Choroid plexus epithelial cell (primary cell): ENCODE results near the gene GPSM1.
A peak's percentile ranks its signal among the peaks of the same experiment; 100 is the strongest.

ENCODE experiments used
- DNase-seq: peaks from one replicate; pipeline ENCODE4 v3.0.0-alpha.2; 2010; ENCODE audit warnings: low read depth
- H3K4me3 ChIP-seq: 2 replicates; pipeline ENCODE4 v1.5.1; 2011; ENCODE audit warnings: low read depth, mild to moderate bottlenecking, control low read depth, low read length, moderate library complexity
- CTCF ChIP-seq: conservative IDR thresholded peaks from 2 replicates; pipeline ENCODE4 v1.5.1; 2011; ENCODE audit warnings: low read depth, mild to moderate bottlenecking, control low read depth, inconsistent platforms, low read length, moderate library complexity

Gene GPSM1

DNA sequence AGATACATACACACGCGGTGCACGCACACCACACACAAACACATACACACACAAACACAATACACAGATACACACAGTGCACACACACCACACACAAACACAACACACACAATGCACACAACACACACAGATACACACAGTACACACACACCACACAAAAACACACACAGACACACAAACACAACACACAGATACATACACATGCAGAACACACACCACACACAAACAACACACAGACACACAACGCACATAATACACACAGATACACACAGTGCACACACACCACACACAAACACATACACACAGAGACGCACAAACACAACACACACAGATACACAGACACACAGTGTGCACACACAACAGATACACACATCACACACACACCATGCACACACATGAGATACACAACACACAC lies 17.5 kb upstream of the GPSM1 start:
- H3K4me3 ChIP-seq: no peak overlapping the region
- no peak for DNase-seq
- no peak for TF ChIP-seq CTCF

- DNase-seq: no peak
- H3K4me3 ChIP-seq: no peak overlapping the region
- no peak for TF ChIP-seq CTCF
Observed at GRCh38 chr9:136310273-136311030, 16.9 kb upstream of the GPSM1 start.

GRCh38 chr9:136311051-136312008 lies 16.0 kb upstream of the GPSM1 start:
- DNase-seq: no peak
- no peak overlapping the region for H3K4me3 ChIP-seq
- TF ChIP-seq CTCF: no peak

GRCh38 chr9:136312009-136312375 lies 15.3 kb upstream of the GPSM1 start:
- H3K4me3 ChIP-seq: no peak overlapping the region
- no peak for TF ChIP-seq CTCF
- DNase-seq: no peak

DNA sequence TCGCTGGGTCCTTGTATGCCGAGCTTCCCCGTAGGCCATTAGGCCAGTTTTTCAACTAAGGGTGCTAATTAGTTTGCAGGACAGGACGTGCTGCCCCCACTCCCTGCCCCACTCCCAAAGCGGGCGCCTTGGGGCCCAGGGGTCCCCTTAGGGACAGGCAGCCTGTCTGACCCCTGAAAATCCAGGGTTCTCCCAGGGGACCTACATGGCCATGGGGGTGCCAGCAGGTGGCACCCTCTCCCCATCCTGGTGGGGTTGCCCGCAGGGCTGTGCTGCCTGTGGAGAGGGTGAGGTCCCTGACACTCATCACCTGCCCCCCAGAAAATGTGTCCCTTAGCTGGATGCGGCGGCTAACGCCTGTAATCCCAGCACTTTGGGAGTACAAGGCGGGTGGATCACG lies 14.9 kb upstream of the GPSM1 start:
- TF ChIP-seq CTCF: peak; percentile 78

DNA sequence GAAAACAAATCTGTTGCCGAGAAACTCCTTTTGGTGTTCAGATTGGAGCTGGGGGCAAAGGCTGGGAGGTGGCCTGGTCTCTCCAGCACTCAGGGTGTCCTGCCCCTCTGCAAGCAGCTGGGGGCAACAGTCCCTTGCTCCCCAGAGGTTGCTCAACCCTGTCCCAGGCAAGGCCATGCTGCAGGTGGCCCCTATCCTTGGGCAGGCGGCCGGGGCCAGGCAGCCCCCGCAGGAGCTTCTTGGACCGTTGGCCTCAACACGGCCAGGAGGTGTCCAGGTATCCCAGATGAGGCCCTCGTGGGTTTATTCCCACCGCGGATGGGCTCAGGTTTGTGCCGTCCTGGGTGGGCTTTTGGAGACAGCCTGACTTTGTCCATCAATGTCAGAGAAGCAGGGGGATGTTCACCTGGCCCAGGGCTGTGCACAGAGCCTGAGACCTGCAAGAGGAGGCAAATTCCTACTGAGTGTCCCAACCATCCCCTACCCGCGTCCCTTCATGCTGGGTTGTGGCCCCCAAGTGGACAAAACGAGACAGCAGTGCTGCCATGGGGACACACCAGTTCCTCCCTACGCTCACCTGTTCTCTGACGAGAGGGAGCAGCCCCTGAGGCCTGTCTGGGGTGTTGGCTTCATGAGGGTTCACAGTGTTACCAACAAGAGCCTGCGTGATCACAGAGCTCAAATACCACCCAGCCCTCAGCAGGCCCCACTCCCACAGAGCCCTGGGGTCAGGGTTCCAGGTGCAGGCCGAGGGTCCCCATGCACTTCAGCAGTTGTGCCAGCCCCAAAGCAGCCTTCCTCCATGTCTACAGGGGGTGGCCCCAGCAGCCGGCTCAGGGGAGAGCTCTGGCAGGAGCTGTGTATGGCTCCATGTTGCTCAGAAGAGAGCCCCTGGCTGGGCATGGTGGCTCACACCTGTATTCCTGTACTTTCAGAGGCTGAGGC lies 14.0 kb upstream of the GPSM1 start:
- no peak overlapping the region for H3K4me3 ChIP-seq
- no peak for TF ChIP-seq CTCF
- DNase-seq: no peak

More for the DNA sequence above, 14.9 kb upstream of the GPSM1 start:
- H3K4me3 ChIP-seq: no peak overlapping the region
- DNase-seq: peak; percentile 61
